DND-41 (cell line): ENCODE results near the gene EXOC3L4.

Experiments used
- CTCF ChIP-seq: IDR thresholded peaks from 2 replicates; pipeline ENCODE4 v1.5.1; 2012; ENCODE audit warnings: borderline replicate concordance, low read length, moderate library complexity, mild to moderate bottlenecking; ENCODE audit not compliant: poor library complexity, severe bottlenecking; ENCODE audit errors: extremely low read depth
- EZH2 ChIP-seq: IDR thresholded peaks from 3 replicates; pipeline ENCODE4 v1.6.1; 2012; ENCODE audit warnings: borderline replicate concordance, low read depth, mild to moderate bottlenecking, moderate library complexity, low read length, inconsistent platforms; ENCODE audit not compliant: severe bottlenecking

GRCh38 chr14:103081951-103082350 lies 12.6 kb upstream of the EXOC3L4 start:
- TF ChIP-seq CTCF, result no peak
- TF ChIP-seq EZH2, result no peak
